AML-193 (cell line): ENCODE measurements around the gene LDLRAD4.

Source experiments
- DNase-seq, 2 experiments: peaks; one replicate each; lab custom pipeline; 2025; lab: John Stamatoyannopoulos, UW

Gene LDLRAD4

GRCh38 chr18:13218368-13218991 is at the start of gene LDLRAD4:
Gene LDLRAD4, plus strand, starts transcription at chr18:13218760.
- no peak for DNase-seq

GRCh38 chr18:13173578-13174145 is 44.9 kb upstream of the LDLRAD4 start:
- no peak for DNase-seq

GRCh38 chr18:13175266-13175665 is 43.3 kb upstream of the LDLRAD4 start:
- DNase-seq: no peak

GRCh38 chr18:13175754-13176210 is 42.8 kb upstream of the LDLRAD4 start:
- no peak for DNase-seq

- DNase-seq: no peak
Observed at GRCh38 chr18:13176847-13177246, 41.7 kb upstream of the LDLRAD4 start.

- DNase-seq: no peak
Observed at GRCh38 chr18:13178197-13178596, 40.4 kb upstream of the LDLRAD4 start.

GRCh38 chr18:13178976-13179375 is 39.6 kb upstream of the LDLRAD4 start:
- DNase-seq: no peak

- DNase-seq: no peak
Observed at GRCh38 chr18:13179566-13180113, 38.9 kb upstream of the LDLRAD4 start.

GRCh38 chr18:13180614-13181375 is 37.8 kb upstream of the LDLRAD4 start:
- DNase-seq: no peak

- DNase-seq: no peak
Observed at GRCh38 chr18:13181765-13182164, 36.8 kb upstream of the LDLRAD4 start.

- DNase-seq: no peak
Observed at GRCh38 chr18:13183359-13183758, 35.2 kb upstream of the LDLRAD4 start.

- no peak for DNase-seq
Observed at GRCh38 chr18:13183790-13184189, 34.8 kb upstream of the LDLRAD4 start.

GRCh38 chr18:13184396-13184795 is 34.2 kb upstream of the LDLRAD4 start:
- DNase-seq: no peak

GRCh38 chr18:13185675-13186198 is 32.8 kb upstream of the LDLRAD4 start:
- no peak for DNase-seq

GRCh38 chr18:13186687-13187086 is 31.9 kb upstream of the LDLRAD4 start:
- DNase-seq: no peak

- DNase-seq: no peak
Observed at GRCh38 chr18:13187498-13187897, 31.1 kb upstream of the LDLRAD4 start.

- DNase-seq: no peak
Observed at GRCh38 chr18:13191031-13191430, 27.5 kb upstream of the LDLRAD4 start.

- DNase-seq: no peak
Observed at GRCh38 chr18:13191779-13192178, 26.8 kb upstream of the LDLRAD4 start.

- DNase-seq: no peak
Observed at GRCh38 chr18:13192970-13193369, 25.6 kb upstream of the LDLRAD4 start.

GRCh38 chr18:13194239-13194638 is 24.3 kb upstream of the LDLRAD4 start:
- DNase-seq: no peak

- no peak for DNase-seq
Observed at GRCh38 chr18:13198701-13199100, 19.9 kb upstream of the LDLRAD4 start.

GRCh38 chr18:13199169-13199568 is 19.4 kb upstream of the LDLRAD4 start:
- DNase-seq: no peak

GRCh38 chr18:13201292-13201691 is 17.3 kb upstream of the LDLRAD4 start:
- DNase-seq: no peak
